ENCODE measurements around the gene UTS2R. TPM values are rescaled to one million over a fixed set of nuclear protein-coding genes. Genes with fewer than 3 reads are reported as not detected.

UTS2R gene
- total and polyA plus RNA-seq, 2 donors, result 0.07 to 0.33 TPM

DNA sequence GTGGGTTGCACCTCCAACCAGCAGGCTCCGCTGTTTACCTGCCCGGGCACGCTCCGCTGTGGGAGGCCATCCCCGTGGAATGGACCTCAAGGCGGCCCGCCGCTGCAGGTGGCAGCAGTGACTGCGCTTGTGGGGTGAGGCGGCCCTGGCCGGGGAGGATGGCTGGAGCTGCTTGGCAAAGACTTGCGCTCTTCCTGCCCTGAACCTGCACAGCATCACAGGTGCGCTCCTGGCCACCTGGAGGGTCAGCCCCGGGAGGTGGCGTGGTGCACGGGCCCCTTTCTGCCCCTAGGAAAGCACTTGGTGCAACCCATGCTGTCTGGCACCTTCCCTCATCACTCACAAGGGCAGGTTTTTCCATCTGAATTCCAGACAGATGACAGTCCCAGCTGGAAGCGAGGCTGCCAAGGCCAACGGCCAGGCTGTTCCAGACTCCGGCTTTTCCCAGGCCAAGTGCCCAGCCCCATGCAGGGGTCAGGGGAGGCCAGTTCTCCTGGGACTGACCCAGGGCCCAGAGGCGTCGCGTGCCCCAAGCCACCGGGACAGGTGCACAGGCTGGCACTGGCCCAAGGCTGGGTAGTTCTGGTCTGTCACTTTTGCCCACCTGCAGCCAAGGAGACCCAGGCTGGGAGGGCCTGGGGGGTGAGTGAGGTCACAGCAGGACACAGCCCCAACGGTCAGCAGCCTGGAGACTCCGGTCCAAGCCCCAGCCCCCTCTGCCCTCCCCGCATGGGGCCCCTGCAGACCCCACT, 13.3 kb downstream of the UTS2R start:
- Histone ChIP-seq H3K4me3 (ENCODE audit: low read length in 2 of 2) (no peak overlapping the region), H3K36me3 (ENCODE audit: control insufficient read depth in 2 of 2, insufficient read depth in 2 of 2, low read length in 1 of 2) (no peaks in the 10 kb centered on the region), H3K27ac (ENCODE audit: low read depth in 1 of 2, low read length in 1 of 2) (no peak overlapping the region), H3K4me1 (ENCODE audit: control insufficient read depth in 2 of 2, insufficient read depth in 2 of 2, low read length in 2 of 2) (peaks cover 0 to 10% of the 10 kb centered on the region in 2 donors), H3K27me3 (ENCODE audit: control insufficient read depth in 2 of 2, insufficient read depth in 1 of 2, low read length in 1 of 2) (peaks cover 7 to 52% of the 10 kb centered on the region in 2 donors), H3K9me3 (ENCODE audit: control insufficient read depth in 2 of 2, insufficient read depth in 1 of 2, low read length in 1 of 2) (peaks cover 1 to 4% of the 10 kb centered on the region in 2 donors)
- DNase-seq (ENCODE audit: low read depth in 6 of 9, low spot score in 9 of 9), result peak in 1 of 9 donors; percentile 21
- 68% methylated on average over 26 of the region's 26 CpGs for WGBS

DNA sequence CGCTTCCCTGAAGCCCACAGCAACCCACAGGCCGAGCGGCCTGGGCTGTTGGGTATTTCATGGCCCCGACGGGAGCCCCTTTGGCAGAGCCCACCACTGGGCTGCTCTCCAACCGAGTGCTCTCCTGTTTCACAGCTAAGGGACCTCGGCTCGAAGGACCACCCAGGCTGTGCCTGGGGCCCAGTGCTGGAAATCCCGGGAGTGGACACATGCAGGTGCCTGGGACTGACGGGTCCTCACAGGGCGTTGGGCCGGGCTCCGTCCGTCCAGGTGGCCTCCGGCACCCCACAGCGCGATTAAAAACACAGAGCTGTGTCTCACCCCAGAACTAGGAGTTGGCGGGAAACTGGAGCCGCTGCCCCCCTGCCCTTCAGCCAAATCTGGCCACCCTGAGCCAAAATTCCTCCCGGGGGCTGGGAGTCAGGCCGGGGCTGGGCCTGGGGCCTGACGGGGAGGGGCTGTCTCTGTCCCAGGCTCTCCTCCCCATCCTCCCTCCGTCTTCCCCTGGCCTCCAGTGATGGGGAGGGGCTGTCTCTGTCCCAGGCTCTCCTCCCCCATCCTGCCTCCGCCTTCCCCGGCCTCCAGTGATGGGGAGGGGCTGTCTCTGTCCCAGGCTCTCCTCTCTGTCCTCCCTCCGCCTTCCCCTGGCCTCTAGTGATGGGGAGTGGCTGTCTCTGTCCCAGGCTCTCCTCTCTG, 14.1 kb downstream of the UTS2R start:
- 54% methylated on average over 26 of the region's 26 CpGs for WGBS
- DNase-seq (ENCODE audit: low read depth in 6 of 9, low spot score in 9 of 9), result no peak
- Histone ChIP-seq H3K9me3 (ENCODE audit: control insufficient read depth in 2 of 2, insufficient read depth in 1 of 2, low read length in 1 of 2) (peaks cover 1 to 4% of the 10 kb centered on the region in 2 donors), H3K36me3 (ENCODE audit: control insufficient read depth in 2 of 2, insufficient read depth in 2 of 2, low read length in 1 of 2) (no peaks in the 10 kb centered on the region), H3K4me1 (ENCODE audit: control insufficient read depth in 2 of 2, insufficient read depth in 2 of 2, low read length in 2 of 2) (peaks cover 0 to 10% of the 10 kb centered on the region in 2 donors), H3K4me3 (ENCODE audit: low read length in 2 of 2) (no peak overlapping the region), H3K27me3 (ENCODE audit: control insufficient read depth in 2 of 2, insufficient read depth in 1 of 2, low read length in 1 of 2) (peaks cover 7 to 48% of the 10 kb centered on the region in 2 donors), H3K27ac (ENCODE audit: low read depth in 1 of 2, low read length in 1 of 2) (no peak overlapping the region)

DNA sequence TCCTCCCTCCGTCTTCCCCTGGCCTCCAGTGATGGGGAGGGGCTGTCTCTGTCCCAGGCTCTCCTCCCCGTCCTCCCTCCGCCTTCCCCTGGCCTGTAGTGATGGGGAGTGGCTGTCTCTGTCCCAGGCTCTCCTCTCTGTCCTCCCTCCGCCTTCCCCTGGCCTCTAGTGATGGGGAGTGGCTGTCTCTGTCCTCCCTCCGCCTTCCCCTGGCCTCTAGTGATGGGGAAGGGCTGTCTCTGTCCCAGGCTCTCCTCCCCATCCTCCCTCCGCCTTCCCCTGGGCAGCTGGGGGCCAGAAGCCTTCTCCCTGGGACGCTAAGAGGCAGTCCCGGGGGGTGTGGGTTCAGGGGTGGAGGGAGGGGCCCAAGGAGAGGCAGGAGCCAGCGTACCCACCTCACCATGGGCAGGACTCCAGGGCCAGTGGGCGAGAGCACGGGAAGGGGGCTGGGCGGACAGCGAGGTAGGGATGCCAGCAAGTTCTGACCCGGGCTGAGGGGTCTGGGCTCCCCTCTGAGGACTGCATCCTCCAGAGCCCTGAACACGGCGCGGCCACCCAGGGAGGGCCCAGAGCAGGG, 14.8 kb downstream of the UTS2R start:
- Histone ChIP-seq H3K27ac (ENCODE audit: low read depth in 1 of 2, low read length in 1 of 2) (no peak overlapping the region), H3K36me3 (ENCODE audit: control insufficient read depth in 2 of 2, insufficient read depth in 2 of 2, low read length in 1 of 2) (no peaks in the 10 kb centered on the region), H3K4me1 (ENCODE audit: control insufficient read depth in 2 of 2, insufficient read depth in 2 of 2, low read length in 2 of 2) (peaks cover 0 to 10% of the 10 kb centered on the region in 2 donors), H3K9me3 (ENCODE audit: control insufficient read depth in 2 of 2, insufficient read depth in 1 of 2, low read length in 1 of 2) (peaks cover 1 to 4% of the 10 kb centered on the region in 2 donors), H3K27me3 (ENCODE audit: control insufficient read depth in 2 of 2, insufficient read depth in 1 of 2, low read length in 1 of 2) (peaks cover 7 to 48% of the 10 kb centered on the region in 2 donors), H3K4me3 (ENCODE audit: low read length in 2 of 2) (no peak overlapping the region)
- 75% methylated on average over 17 of the region's 17 CpGs for WGBS
- DNase-seq (ENCODE audit: low read depth in 6 of 9, low spot score in 9 of 9), result no peak

DNA sequence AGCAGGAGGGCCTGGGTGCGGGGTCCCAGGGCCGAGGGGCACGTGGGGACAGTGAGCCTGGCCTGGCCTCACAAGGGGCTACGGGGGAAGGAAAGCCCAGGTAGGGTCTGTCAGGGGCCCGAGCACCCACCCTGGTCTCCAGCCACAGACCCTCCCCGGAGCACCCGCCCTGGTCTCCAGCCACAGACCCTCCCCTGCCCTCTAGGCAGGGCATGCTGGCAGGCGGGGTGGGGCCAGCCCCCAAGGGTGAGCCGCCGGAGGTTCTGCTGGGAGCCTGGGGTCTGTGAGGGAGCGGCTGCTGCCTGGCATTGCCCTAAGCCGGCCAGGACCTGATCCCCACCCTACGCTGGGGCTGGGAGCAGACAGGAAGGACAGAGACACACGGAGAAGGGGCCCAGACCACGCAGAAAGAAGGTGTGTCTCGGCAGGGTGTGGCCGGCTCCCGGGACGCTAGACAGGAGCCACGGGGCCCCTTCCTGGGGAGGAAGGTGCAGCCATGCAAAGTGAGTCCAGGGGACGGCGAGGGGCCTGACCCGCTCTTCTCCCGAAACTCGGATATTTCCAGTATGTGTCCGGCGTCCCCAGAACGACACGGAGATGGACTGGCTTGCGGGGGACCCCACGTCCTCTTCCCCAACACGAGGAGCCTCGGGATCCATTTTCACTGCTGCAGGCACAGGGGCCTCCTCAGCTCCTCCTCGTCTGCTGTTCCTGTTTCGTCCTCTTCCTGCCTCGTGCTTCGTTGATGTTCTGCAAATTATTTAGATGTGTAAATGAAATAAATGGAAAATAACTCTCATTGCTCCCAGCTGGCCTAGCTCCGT, 15.5 kb downstream of the UTS2R start:
- 50% methylated on average over 38 of the region's 38 CpGs for WGBS
- Histone ChIP-seq H3K36me3 (ENCODE audit: control insufficient read depth in 2 of 2, insufficient read depth in 2 of 2, low read length in 1 of 2) (peaks cover 0 to 4% of the 10 kb centered on the region in 2 donors), H3K4me3 (ENCODE audit: low read length in 2 of 2) (no peak overlapping the region), H3K4me1 (ENCODE audit: control insufficient read depth in 2 of 2, insufficient read depth in 2 of 2, low read length in 2 of 2) (peaks cover 0 to 10% of the 10 kb centered on the region in 2 donors), H3K27ac (ENCODE audit: low read depth in 1 of 2, low read length in 1 of 2) (no peak overlapping the region), H3K9me3 (ENCODE audit: control insufficient read depth in 2 of 2, insufficient read depth in 1 of 2, low read length in 1 of 2) (peaks cover 1 to 4% of the 10 kb centered on the region in 2 donors), H3K27me3 (ENCODE audit: control insufficient read depth in 2 of 2, insufficient read depth in 1 of 2, low read length in 1 of 2) (peaks cover 7 to 48% of the 10 kb centered on the region in 2 donors)
- no peak for DNase-seq (ENCODE audit: low read depth in 6 of 9, low spot score in 9 of 9)

DNA sequence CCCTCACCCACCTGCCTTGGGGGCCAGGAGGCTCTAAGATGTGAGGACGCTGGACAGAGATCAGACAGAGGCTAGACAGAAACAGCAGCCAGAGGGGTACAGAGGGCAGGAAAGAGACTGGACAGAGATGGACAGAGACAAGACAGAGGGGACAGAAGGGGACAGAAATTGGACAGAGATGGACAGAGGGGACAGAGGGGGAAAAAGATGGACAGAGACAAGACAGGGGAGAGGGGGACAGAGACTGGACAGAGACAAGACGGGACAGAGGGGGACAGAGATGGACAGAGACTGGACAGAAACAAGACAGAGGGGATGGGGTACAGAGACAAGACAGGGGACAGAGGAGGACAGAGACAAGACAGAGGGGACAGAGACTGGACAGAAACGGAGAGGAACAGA, 16.1 kb downstream of the UTS2R start:
- H3K27ac ChIP-seq (ENCODE audit: low read depth in 1 of 2, low read length in 1 of 2), result no peak overlapping the region
- H3K4me1 ChIP-seq (ENCODE audit: control insufficient read depth in 2 of 2, insufficient read depth in 2 of 2, low read length in 2 of 2), result peaks cover 0 to 10% of the 10 kb centered on the region in 2 donors
- no peak overlapping the region for H3K4me3 ChIP-seq (ENCODE audit: low read length in 2 of 2)
- WGBS, result 87% methylated on average over 3 of the region's 3 CpGs
- peaks cover 1 to 4% of the 10 kb centered on the region in 2 donors for H3K9me3 ChIP-seq (ENCODE audit: control insufficient read depth in 2 of 2, insufficient read depth in 1 of 2, low read length in 1 of 2)
- H3K36me3 ChIP-seq (ENCODE audit: control insufficient read depth in 2 of 2, insufficient read depth in 2 of 2, low read length in 1 of 2), result peaks cover 0 to 6% of the 10 kb centered on the region in 2 donors
- H3K27me3 ChIP-seq (ENCODE audit: control insufficient read depth in 2 of 2, insufficient read depth in 1 of 2, low read length in 1 of 2), result peaks cover 7 to 47% of the 10 kb centered on the region in 2 donors
- no peak for DNase-seq (ENCODE audit: low read depth in 6 of 9, low spot score in 9 of 9)

DNA sequence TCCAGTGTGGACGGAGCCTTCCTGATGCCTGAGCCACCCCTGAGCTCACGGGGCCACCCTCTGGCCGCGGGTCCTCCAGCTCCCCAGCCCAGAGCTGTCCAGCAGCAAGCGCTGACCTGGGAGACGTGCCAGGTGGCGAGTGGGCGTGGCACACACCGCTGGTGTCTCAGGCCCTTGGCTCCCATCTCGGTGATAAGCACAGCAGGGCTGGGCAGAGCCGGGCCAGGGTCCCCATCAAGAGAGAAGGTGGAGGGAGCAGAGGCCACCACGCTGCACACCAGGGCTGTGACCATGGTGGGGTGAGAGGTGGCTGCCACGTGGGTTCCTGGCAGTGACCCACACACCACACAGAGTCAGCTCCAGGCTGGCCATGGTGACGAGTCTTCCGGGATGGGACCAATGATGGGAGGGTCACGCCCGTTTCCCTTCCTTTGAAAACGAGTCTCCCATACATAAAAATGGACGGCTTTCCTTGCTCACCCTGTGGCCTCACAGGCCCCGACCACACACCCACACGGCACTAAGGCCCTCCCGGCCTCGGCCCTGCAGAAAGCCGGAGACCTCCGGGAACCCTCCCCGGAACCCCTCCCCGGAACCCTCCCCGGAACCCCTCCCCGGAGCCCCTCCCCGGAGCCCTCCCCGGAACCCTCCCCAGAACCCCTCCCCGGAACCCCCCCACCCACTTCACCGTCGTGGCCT, 16.8 kb downstream of the UTS2R start:
- Histone ChIP-seq H3K27ac (ENCODE audit: low read depth in 1 of 2, low read length in 1 of 2) (no peak overlapping the region), H3K4me1 (ENCODE audit: control insufficient read depth in 2 of 2, insufficient read depth in 2 of 2, low read length in 2 of 2) (peaks cover 0 to 10% of the 10 kb centered on the region in 2 donors), H3K9me3 (ENCODE audit: control insufficient read depth in 2 of 2, insufficient read depth in 1 of 2, low read length in 1 of 2) (peaks cover 1 to 4% of the 10 kb centered on the region in 2 donors), H3K4me3 (ENCODE audit: low read length in 2 of 2) (no peak overlapping the region), H3K36me3 (ENCODE audit: control insufficient read depth in 2 of 2, insufficient read depth in 2 of 2, low read length in 1 of 2) (peaks cover 0 to 11% of the 10 kb centered on the region in 2 donors), H3K27me3 (ENCODE audit: control insufficient read depth in 2 of 2, insufficient read depth in 1 of 2, low read length in 1 of 2) (peaks cover 7 to 44% of the 10 kb centered on the region in 2 donors)
- DNase-seq (ENCODE audit: low read depth in 6 of 9, low spot score in 9 of 9), result no peak
- WGBS, result 88% methylated on average over 34 of the region's 34 CpGs

DNA sequence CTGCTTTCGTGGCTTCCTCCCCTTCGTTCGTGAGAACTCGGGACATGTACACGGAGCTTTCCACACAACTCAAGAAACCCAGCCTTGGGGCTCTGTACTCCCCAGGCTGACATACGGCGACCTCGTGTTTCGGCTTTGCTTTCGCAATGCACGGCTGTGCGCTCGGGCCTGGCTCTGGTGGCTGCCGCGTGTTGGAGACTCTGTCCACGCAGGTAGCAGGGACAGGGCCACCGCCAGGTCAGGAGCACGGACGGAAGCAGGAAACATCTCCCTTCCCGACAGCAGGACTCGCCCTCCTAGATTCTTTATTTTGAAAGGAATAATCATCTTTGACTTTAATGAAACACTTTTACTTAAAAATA, 17.3 kb downstream of the UTS2R start:
- DNase-seq (ENCODE audit: low read depth in 6 of 9, low spot score in 9 of 9), result no peak
- H3K4me1 ChIP-seq (ENCODE audit: control insufficient read depth in 2 of 2, insufficient read depth in 2 of 2, low read length in 2 of 2), result peaks cover 0 to 10% of the 10 kb centered on the region in 2 donors
- H3K36me3 ChIP-seq (ENCODE audit: control insufficient read depth in 2 of 2, insufficient read depth in 2 of 2, low read length in 1 of 2), result peaks cover 0 to 13% of the 10 kb centered on the region in 2 donors
- H3K9me3 ChIP-seq (ENCODE audit: control insufficient read depth in 2 of 2, insufficient read depth in 1 of 2, low read length in 1 of 2), result peaks cover 1 to 4% of the 10 kb centered on the region in 2 donors
- H3K4me3 ChIP-seq (ENCODE audit: low read length in 2 of 2), result no peak overlapping the region
- peaks cover 7 to 43% of the 10 kb centered on the region in 2 donors for H3K27me3 ChIP-seq (ENCODE audit: control insufficient read depth in 2 of 2, insufficient read depth in 1 of 2, low read length in 1 of 2)
- no peak overlapping the region for H3K27ac ChIP-seq (ENCODE audit: low read depth in 1 of 2, low read length in 1 of 2)
- 93% methylated on average over 21 of the region's 21 CpGs for WGBS

DNA sequence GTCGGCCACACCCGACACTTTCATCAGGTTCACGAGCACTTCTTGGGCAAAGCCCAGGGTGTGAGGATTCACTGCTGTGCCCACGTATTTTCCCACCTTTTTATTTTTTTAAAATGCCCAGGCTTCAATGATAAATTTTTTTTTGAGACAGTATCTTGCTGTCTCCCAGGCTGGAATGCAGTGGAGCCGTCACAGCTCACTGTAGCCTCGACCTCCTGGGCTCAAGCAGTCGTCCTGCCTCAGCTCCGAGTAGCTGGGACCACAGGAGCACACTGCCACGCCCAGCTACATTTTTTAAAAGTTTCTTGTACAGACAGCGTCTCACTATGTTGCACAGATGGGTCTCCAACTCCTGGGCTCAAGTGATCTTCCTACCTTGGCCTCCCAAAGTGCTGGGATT, 17.8 kb downstream of the UTS2R start:
- Histone ChIP-seq H3K4me3 (ENCODE audit: low read length in 2 of 2) (no peak overlapping the region), H3K9me3 (ENCODE audit: control insufficient read depth in 2 of 2, insufficient read depth in 1 of 2, low read length in 1 of 2) (peaks cover 1 to 4% of the 10 kb centered on the region in 2 donors), H3K27me3 (ENCODE audit: control insufficient read depth in 2 of 2, insufficient read depth in 1 of 2, low read length in 1 of 2) (peaks cover 7 to 39% of the 10 kb centered on the region in 2 donors), H3K4me1 (ENCODE audit: control insufficient read depth in 2 of 2, insufficient read depth in 2 of 2, low read length in 2 of 2) (peaks cover 0 to 7% of the 10 kb centered on the region in 2 donors), H3K36me3 (ENCODE audit: control insufficient read depth in 2 of 2, insufficient read depth in 2 of 2, low read length in 1 of 2) (peaks cover under 1 to 17% of the 10 kb centered on the region in 2 donors), H3K27ac (ENCODE audit: low read depth in 1 of 2, low read length in 1 of 2) (no peak overlapping the region)
- 97% methylated on average over 10 of the region's 10 CpGs for WGBS
- DNase-seq (ENCODE audit: low read depth in 6 of 9, low spot score in 9 of 9), result no peak
